Esophagus (tissue), 2 donors: Measurements from ENCODE around the gene CDC27. TPM values are rescaled to one million over a fixed set of nuclear protein-coding genes. Genes with fewer than 3 reads are reported as not detected.

Experiments used
- H3K27ac ChIP-seq, 2 donors: one replicate each; pipeline ENCODE4 v1.5.1; 2013; ENCODE audit warnings: low read depth in 2 of 2, mild to moderate bottlenecking in 2 of 2, inconsistent platforms in 1 of 2, low read length in 1 of 2, moderate library complexity in 1 of 2
- H3K27me3 ChIP-seq, 2 donors: one replicate each; pipeline ENCODE4 v1.6.1; 2013; ENCODE audit warnings: low read length in 2 of 2, control low read depth in 1 of 2, mild to moderate bottlenecking in 1 of 2; ENCODE audit not compliant: insufficient read depth in 2 of 2, control insufficient read depth in 1 of 2
- H3K36me3 ChIP-seq, 2 donors: one replicate each; pipeline ENCODE4 v1.6.1; 2013; ENCODE audit warnings: low read length in 1 of 2; ENCODE audit not compliant: control insufficient read depth in 2 of 2, insufficient read depth in 2 of 2
- H3K4me1 ChIP-seq, 2 donors: one replicate each; pipeline ENCODE4 v1.6.1; 2013; ENCODE audit warnings: low read length in 1 of 2; ENCODE audit not compliant: control insufficient read depth in 2 of 2, insufficient read depth in 2 of 2
- H3K4me3 ChIP-seq, 2 donors: one replicate each; pipeline ENCODE4 v1.5.1; 2013; ENCODE audit warnings: low read length in 2 of 2, mild to moderate bottlenecking in 2 of 2, low read depth in 1 of 2, moderate library complexity in 1 of 2
- H3K9me3 ChIP-seq, 2 donors: one replicate each; pipeline ENCODE4 v1.6.1; 2013; ENCODE audit warnings: mild to moderate bottlenecking in 2 of 2, low read depth in 1 of 2, low read length in 1 of 2, moderate library complexity in 1 of 2; ENCODE audit not compliant: control insufficient read depth in 2 of 2, insufficient read depth in 1 of 2
- WGBS, 2 donors: extraction: QIAGEN DNeasy Blood & Tissue Kit; methylation state at CpG; one replicate each; pipeline ENCODE4 v1.1.7; 2013; 5-methylcytosine and 5-hydroxymethylcytosine counted together
- polyA plus RNA-seq, 2 donors: library from polyadenylated mRNA; stranded (reverse); fragments of 200-250 nt; gene quantifications; one replicate each; pipeline ENCODE4 v1.2.3, GENCODE V29; 2013
- donor health status: healthy with polysubstance abuse.
- donor health status: Bipolar disorder and iron deficiency.

CDC27 gene
- polyA plus RNA-seq, 2 donors, result 9.0 to 16.7 TPM

GRCh38 chr17:47210105-47210504, 21.0 kb upstream of the CDC27 start:
- Histone ChIP-seq H3K27ac (no peak overlapping the region), H3K4me3 (no peak overlapping the region), H3K9me3 (no peaks in the 10 kb centered on the region), H3K27me3 (no peaks in the 10 kb centered on the region), H3K4me1 (no peaks in the 10 kb centered on the region), H3K36me3 (no peaks in the 10 kb centered on the region)
- 60 to 67% methylated on average over 3 of the region's 3 CpGs for WGBS, 2 donors

GRCh38 chr17:47209499-47209898, 20.4 kb upstream of the CDC27 start:
- Histone ChIP-seq H3K27ac (no peak overlapping the region), H3K27me3 (no peaks in the 10 kb centered on the region), H3K36me3 (no peaks in the 10 kb centered on the region), H3K4me1 (no peaks in the 10 kb centered on the region), H3K9me3 (no peaks in the 10 kb centered on the region), H3K4me3 (no peak overlapping the region)
- 94 to 98% methylated on average over 3 of the region's 3 CpGs for WGBS, 2 donors

- Histone ChIP-seq H3K9me3 (no peaks in the 10 kb centered on the region), H3K4me3 (no peak within 1 kb of the TSS), H3K27ac (no peak within 1 kb of the TSS), H3K36me3 (no peaks in the 10 kb centered on the region), H3K27me3 (no peaks in the 10 kb centered on the region), H3K4me1 (peaks cover 0 to under 1% of the 10 kb centered on the region in 2 donors)
- 81 to 83% methylated on average over 6 of the region's 6 CpGs for WGBS, 2 donors
These were observed 19.8 kb upstream of the CDC27 start, which contains the start of gene MYL4 for GRCh38 chr17:47208744-47209488. TSS of gene MYL4 (plus strand) at chr17:47209348. CDS start at chr17:47209423, 75 bp downstream.

DNA sequence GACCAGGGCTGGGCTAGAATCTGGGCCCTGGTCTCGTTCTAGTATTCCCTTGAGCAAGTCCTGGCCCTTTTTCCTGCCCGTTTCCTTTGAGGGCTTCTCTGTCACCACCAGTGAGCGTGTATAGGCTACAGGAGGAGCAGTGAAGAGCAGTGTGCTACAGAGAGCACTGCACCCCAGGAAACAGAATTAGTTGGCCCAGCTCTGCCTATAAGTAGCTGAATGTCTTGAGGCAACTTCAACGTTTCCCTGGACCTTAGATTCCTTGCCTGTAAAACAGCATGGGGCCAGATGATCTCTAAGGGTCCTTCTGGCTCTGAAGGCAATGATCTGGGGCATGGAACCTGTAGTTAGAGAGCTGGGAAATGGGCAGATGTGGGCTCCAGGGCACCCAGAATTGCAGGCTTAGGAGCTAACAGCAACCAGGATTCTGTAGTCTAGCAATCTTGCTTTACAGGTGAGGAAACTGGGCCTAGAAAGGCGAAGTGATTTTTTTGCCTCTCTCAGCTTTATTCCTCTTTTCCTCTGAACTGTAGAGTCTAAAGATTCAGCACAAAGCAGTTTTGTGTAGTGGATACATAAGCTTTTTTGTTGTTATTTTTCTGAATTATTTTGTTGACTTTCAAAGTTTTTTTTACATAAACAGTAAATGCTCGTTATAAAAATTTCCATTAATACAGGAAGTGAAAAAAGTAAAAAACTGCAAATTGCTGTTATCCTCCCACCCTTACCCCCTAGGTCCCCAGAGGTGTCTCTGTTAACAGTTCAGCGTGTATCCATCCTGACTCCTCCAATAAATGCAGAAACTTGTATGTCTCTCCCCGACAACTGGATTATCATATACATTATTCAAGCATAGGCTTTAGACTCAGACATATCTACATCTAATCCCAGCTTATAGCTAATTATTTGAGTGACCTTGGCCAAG, 18.3 kb upstream of the CDC27 start:
- H3K27ac ChIP-seq, result no peak overlapping the region

GRCh38 chr17:47205419-47205963, 16.4 kb upstream of the CDC27 start:
- H3K9me3 ChIP-seq, result no peaks in the 10 kb centered on the region
- 41 to 45% methylated on average over 9 of the region's 9 CpGs for WGBS, 2 donors
- no peaks in the 10 kb centered on the region for H3K36me3 ChIP-seq
- peaks cover 0 to 4% of the 10 kb centered on the region in 2 donors for H3K4me1 ChIP-seq
- no peaks in the 10 kb centered on the region for H3K27me3 ChIP-seq
- peak overlapping the region; percentile 58 for H3K27ac ChIP-seq
- no peak overlapping the region for H3K4me3 ChIP-seq

More for the DNA sequence above, 18.3 kb upstream of the CDC27 start:
- Histone ChIP-seq H3K27me3 (no peaks in the 10 kb centered on the region), H3K4me3 (no peak overlapping the region), H3K9me3 (no peaks in the 10 kb centered on the region), H3K36me3 (no peaks in the 10 kb centered on the region), H3K4me1 (peaks cover 0 to 4% of the 10 kb centered on the region in 2 donors)
- 82 to 85% methylated on average over 8 of the region's 8 CpGs for WGBS, 2 donors

- H3K4me1 ChIP-seq, result peaks cover 0 to 4% of the 10 kb centered on the region in 2 donors
- H3K27me3 ChIP-seq, result no peaks in the 10 kb centered on the region
- H3K27ac ChIP-seq, result peak overlapping the region; percentile 58
- H3K36me3 ChIP-seq, result no peaks in the 10 kb centered on the region
- WGBS, 2 donors, result 50 to 52% methylated on average over 6 of the region's 6 CpGs
- no peaks in the 10 kb centered on the region for H3K9me3 ChIP-seq
- H3K4me3 ChIP-seq, result no peak overlapping the region
These were observed 15.8 kb upstream of the CDC27 start for GRCh38 chr17:47204722-47205418.

- Histone ChIP-seq H3K4me3 (no peak overlapping the region), H3K36me3 (no peaks in the 10 kb centered on the region), H3K27me3 (no peaks in the 10 kb centered on the region), H3K9me3 (no peaks in the 10 kb centered on the region), H3K4me1 (peaks cover 0 to 4% of the 10 kb centered on the region in 2 donors), H3K27ac (peak overlapping the region in 1 of 2 donors; percentile 12)
- WGBS, 2 donors, result 74 to 82% methylated on average over 6 of the region's 6 CpGs
These were observed 15.1 kb upstream of the CDC27 start for GRCh38 chr17:47203984-47204721.

GRCh38 chr17:47201166-47201565, 12.1 kb upstream of the CDC27 start:
- Histone ChIP-seq H3K9me3 (no peaks in the 10 kb centered on the region), H3K36me3 (no peaks in the 10 kb centered on the region), H3K4me3 (no peak overlapping the region), H3K27ac (no peak overlapping the region), H3K27me3 (no peaks in the 10 kb centered on the region), H3K4me1 (peaks cover 0 to 4% of the 10 kb centered on the region in 2 donors)
- WGBS, 2 donors, result 78 to 90% methylated on average over 4 of the region's 4 CpGs
